GM12878 (cell line): ENCODE measurements around the gene F13A1. TPM values are rescaled to one million over a fixed set of nuclear protein-coding genes. Genes with fewer than 3 reads are reported as not detected.

Source experiments
- ATAC-seq: fragments of 200-7000 bp; cut with Tn5 transposase; 3 replicates; pipeline ENCODE4 v1.9.1; 2020; ENCODE audit warnings: mild to moderate bottlenecking, moderate library complexity
- BruUV-seq: library from RNA; stranded (reverse); fragments of 400-500 nt; replicated peaks from 2 replicates; lab custom pipeline; 2021; lab: Mats Ljungman, UMichigan
- CTCF ChIA-PET: fragments of 300-600 bp; sonication (Branson Sonifier 250); formaldehyde crosslinking; extraction: SDS; loops from one replicate; lab custom pipeline; 2021; ENCODE audit warnings: inconsistent platforms; lab: Yijun Ruan, JAX
- POLR2A ChIA-PET: fragments of 350-600 bp; formaldehyde crosslinking; extraction: SDS; loops from one replicate; lab custom pipeline; 2021; ENCODE audit warnings: inconsistent platforms; lab: Charles Lee
- RAD21 ChIA-PET: fragments of 300-600 bp; sonication (Branson Sonifier 250); formaldehyde crosslinking; loops from one replicate; lab custom pipeline; 2023; ENCODE audit warnings: antibody characterized with exemption; ENCODE audit not compliant: unreplicated experiment; lab: Charles Lee
- SMC1A ChIA-PET: fragments of 300-600 bp; sonication (Branson Sonifier 250); formaldehyde crosslinking; loops from one replicate; lab custom pipeline; 2023; ENCODE audit not compliant: unreplicated experiment, uncharacterized antibody; lab: Charles Lee
- DNase-seq: peaks from one replicate; pipeline ENCODE4 v3.0.0-alpha.2; 2011; ENCODE audit warnings: low read depth, low spot score
- FAIRE-seq: peaks from 3 replicates; lab custom pipeline; 2011; peaks lifted over from hg19 to GRCh38; lab: Jason Lieb, UNC
- H2AFZ ChIP-seq: 2 replicates; pipeline ENCODE4 v1.6.0; 2011; ENCODE audit warnings: low read depth, low read length, control low read depth; ENCODE audit not compliant: control insufficient read depth
- H3K27ac ChIP-seq: 2 replicates; pipeline ENCODE4 v1.5.1; 2011; ENCODE audit warnings: control low read depth; ENCODE audit not compliant: control insufficient read depth, insufficient read depth
- H3K27me3 ChIP-seq, 2 experiments: replicated peaks in 1 of 2; 2 replicates each; pipeline versions ENCODE4 v1.6.0 to v1.6.1; 2011; ENCODE audit warnings: low read length in 1 of 2; ENCODE audit not compliant: control insufficient read depth in 2 of 2, insufficient read depth in 2 of 2
- H3K36me3 ChIP-seq, 2 experiments: 2 replicates each; pipeline ENCODE4 v1.5.1; 2011; ENCODE audit warnings: low read length in 1 of 2; ENCODE audit not compliant: control insufficient read depth in 2 of 2, insufficient read depth in 2 of 2
- H3K4me1 ChIP-seq: 2 replicates; pipeline ENCODE4 v1.6.1; 2011; ENCODE audit warnings: mild to moderate bottlenecking, low read length, moderate library complexity, mixed read lengths; ENCODE audit not compliant: control insufficient read depth, insufficient read depth
- H3K4me2 ChIP-seq: 2 replicates; pipeline ENCODE4 v1.6.0; 2011; ENCODE audit warnings: control low read depth; ENCODE audit not compliant: control insufficient read depth, insufficient read depth
- H3K4me3 ChIP-seq: fragments of 200-600 bp; sonication (generic); 2 replicates; pipeline ENCODE4 v1.5.1; 2016
- H3K79me2 ChIP-seq: 2 replicates; pipeline ENCODE4 v1.6.0; 2011; ENCODE audit warnings: low read length; ENCODE audit not compliant: control insufficient read depth, insufficient read depth
- H3K9ac ChIP-seq: 2 replicates; pipeline ENCODE4 v1.8.0; 2011; ENCODE audit warnings: low read length, control low read depth, mixed read lengths; ENCODE audit not compliant: control insufficient read depth, insufficient read depth
- H3K9me3 ChIP-seq: replicated peaks from 3 replicates; pipeline ENCODE4 v1.5.1; 2011; ENCODE audit warnings: mild to moderate bottlenecking, low read length; ENCODE audit not compliant: control insufficient read depth, insufficient read depth
- H4K20me1 ChIP-seq: 2 replicates; pipeline ENCODE4 v1.6.0; 2011; ENCODE audit not compliant: control insufficient read depth, insufficient read depth
- ETV6 ChIP-seq, 2 experiments: fragments of 450-650 bp in 1 of 2; IDR thresholded peaks in 1 of 2; conservative IDR thresholded peaks in 1 of 2; 2 replicates each; pipeline ENCODE4 v1.6.1; 2014; ENCODE audit warnings: antibody characterized with exemption in 1 of 2, borderline replicate concordance in 1 of 2, low read depth in 1 of 2, mild to moderate bottlenecking in 1 of 2, moderate library complexity in 1 of 2
- MTA3 ChIP-seq: IDR thresholded peaks from 2 replicates; pipeline ENCODE4 v1.6.1; 2012; ENCODE audit warnings: low read length, inconsistent platforms, borderline replicate concordance
- NFXL1 ChIP-seq: fragments of 450-650 bp; IDR thresholded peaks from 2 replicates; pipeline ENCODE4 v1.6.1; 2017; ENCODE audit warnings: antibody characterized with exemption, mild to moderate bottlenecking, borderline replicate concordance
- SIX5 ChIP-seq: IDR thresholded peaks from 2 replicates; pipeline ENCODE4 v1.6.1; 2011; ENCODE audit warnings: mild to moderate bottlenecking, low read depth, low read length, moderate library complexity; ENCODE audit not compliant: severe bottlenecking
- SMAD5 ChIP-seq: IDR thresholded peaks from 2 replicates; pipeline ENCODE4 v1.6.1; 2016; ENCODE audit warnings: antibody characterized with exemption, low read depth
- SREBF1 ChIP-seq: IDR thresholded peaks from 2 replicates; pipeline ENCODE4 v1.6.1; 2012; ENCODE audit warnings: mild to moderate bottlenecking, low read length
- ZNF384 ChIP-seq: IDR thresholded peaks from 2 replicates; pipeline ENCODE4 v1.6.1; 2012; ENCODE audit warnings: low read depth, mild to moderate bottlenecking, low read length, improper control_type of control experiment, borderline replicate concordance
- whole genome bisulfite sequencing: methylation state at CpG from one replicate; pipeline ENCODE4 v1.1.6; 2016; ENCODE audit warnings: low lambda C conversion rate; ENCODE audit not compliant: insufficient replicate concordance, insufficient coverage; ENCODE audit errors: missing lambda C conversion rate; 5-methylcytosine and 5-hydroxymethylcytosine counted together
- in situ Hi-C: fragments of 300-500 bp; cut with MboI; formaldehyde crosslinking; loops from 9 replicates; pipeline ENCODE4 v1.14.3; 2018; ENCODE audit warnings: mixed read lengths
- intact Hi-C: fragments of 100-400 bp; cut with micrococcal nuclease; formaldehyde crosslinking; loops from one replicate; pipeline ENCODE4 v1.14.2; 2022; ENCODE audit not compliant: unreplicated experiment
- polyA plus RNA-seq, 11 experiments: library from polyadenylated mRNA; depleted of rRNA in 4 of 11; unstranded in 6 of 11; stranded (reverse) in 5 of 11; fragments of >200 nt; fragmentation: Nextera tagmentation in 4 of 11; fragmentation: Illumina TruSeq in 1 of 11; extraction: Ambion mirVana in 4 of 11; extraction: Trizol in 1 of 11; gene quantifications; 1 replicate in 1 of 11; 2 replicates in 10 of 11; pipeline versions ENCODE4 v1.2.1 to v1.2.3, GENCODE V29; 2011 to 2016; ENCODE audit warnings: inconsistent platforms in 2 of 11, missing spikeins in 2 of 11, low read depth in 1 of 11
- total RNA-seq, 4 experiments: library from RNA; depleted of rRNA in 3 of 4; stranded (reverse); fragments of >200 nt in 3 of 4; fragmentation: Illumina TruSeq in 1 of 4; extraction: Trizol in 1 of 4; gene quantifications; 2 replicates each; pipeline versions ENCODE4 v1.2.1 to v1.2.3, GENCODE V29; 2013 to 2021
- TF ChIP-seq, protein P1 (sequence below): IDR thresholded peaks from 2 replicates; pipeline ENCODE4 v1.6.1; 2011; ENCODE audit warnings: low read depth, low read length, improper control_type of control experiment, borderline replicate concordance

The F13A1 gene
- total and polyA plus RNA-seq, 10 of the 15 experiments (the other 5 are each of a cell fraction or from before 2014, with no cell fraction given): 0.48 to 1.8 (median 1.0) TPM

DNA sequence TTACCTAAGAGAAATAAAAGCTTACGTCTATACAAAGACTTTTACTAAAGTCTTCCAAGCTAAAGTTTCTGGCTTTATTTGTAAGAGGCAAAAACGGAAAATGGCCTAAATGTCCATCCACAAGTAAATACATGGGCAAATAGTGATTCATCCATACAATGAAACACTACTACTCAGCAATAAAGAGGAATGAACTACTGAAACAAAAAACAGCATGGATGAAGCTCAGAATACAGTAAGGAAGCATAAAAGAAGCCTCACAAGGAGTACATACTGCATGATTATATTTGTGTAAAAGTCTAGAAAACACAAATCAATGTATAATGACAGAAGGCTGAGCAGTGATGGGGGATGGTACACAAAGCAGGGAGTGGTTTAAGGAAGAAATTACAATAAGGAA is 84.7 kb downstream of the F13A1 start:
- FAIRE-seq (no peak), ATAC-seq (no peak), DNase-seq (no peak)
- Histone ChIP-seq H3K9me3 (no peaks in the 10 kb centered on the region), H3K36me3 (no peaks in the 10 kb centered on the region), H3K4me1 (no peaks in the 10 kb centered on the region), H4K20me1 (no peaks in the 10 kb centered on the region), H3K79me2 (no peaks in the 10 kb centered on the region), H3K9ac (no peak overlapping the region), H3K27ac (no peak overlapping the region), H3K4me2 (no peak overlapping the region), H2AFZ (no peak overlapping the region)
- intact Hi-C loops (no loop called here), in situ Hi-C loops (no loop called here)
- ChIA-PET SMC1A (interaction anchor here (1.0 kb wide), 1 partner anchor 13 kb away, joined by 3 read pairs; no protein-coding TSS in a partner anchor), CTCF (interaction anchor here (2.8 kb wide), 1 partner anchor 14 kb away, joined by 12 read pairs; no protein-coding TSS in a partner anchor), RAD21 (no interaction called here), POLR2A (no interaction called here)
- 34% methylated on average over 2 of the region's 2 CpGs for WGBS
- BruUV-seq: no TSS peak
- TF ChIP-seq, protein P1, sequence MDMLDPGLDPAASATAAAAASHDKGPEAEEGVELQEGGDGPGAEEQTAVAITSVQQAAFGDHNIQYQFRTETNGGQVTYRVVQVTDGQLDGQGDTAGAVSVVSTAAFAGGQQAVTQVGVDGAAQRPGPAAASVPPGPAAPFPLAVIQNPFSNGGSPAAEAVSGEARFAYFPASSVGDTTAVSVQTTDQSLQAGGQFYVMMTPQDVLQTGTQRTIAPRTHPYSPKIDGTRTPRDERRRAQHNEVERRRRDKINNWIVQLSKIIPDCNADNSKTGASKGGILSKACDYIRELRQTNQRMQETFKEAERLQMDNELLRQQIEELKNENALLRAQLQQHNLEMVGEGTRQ: no peak
- no peak for TF ChIP-seq SREBF1
- no peak for TF ChIP-seq ZNF384
- TF ChIP-seq NFXL1: no peak
- no peak for TF ChIP-seq SMAD5
- TF ChIP-seq MTA3: no peak
- no peak for TF ChIP-seq SIX5
- TF ChIP-seq ETV6 (conservative IDR thresholded peaks at IDR 0.05 in 1 of 2, IDR thresholded peaks at IDR 0.05 in 1 of 2; ENCODE audit: borderline replicate concordance in 1 of 2, low read depth in 1 of 2): no peak
- TF ChIP-seq, all 136 proteins: peak for 0
- H3K27me3 ChIP-seq: no peaks in the 10 kb centered on the region
- no peak overlapping the region for H3K4me3 ChIP-seq
